ENCODE measurements around the gene ATE1. TPM values are rescaled to one million over a fixed set of nuclear protein-coding genes. Genes with fewer than 3 reads are reported as not detected.

The ATE1 gene
- total and polyA plus RNA-seq, 2 donors (not counting 3 experiments of a cell fraction or from before 2014, with no cell fraction given): 8.7 to 27.1 TPM

DNA sequence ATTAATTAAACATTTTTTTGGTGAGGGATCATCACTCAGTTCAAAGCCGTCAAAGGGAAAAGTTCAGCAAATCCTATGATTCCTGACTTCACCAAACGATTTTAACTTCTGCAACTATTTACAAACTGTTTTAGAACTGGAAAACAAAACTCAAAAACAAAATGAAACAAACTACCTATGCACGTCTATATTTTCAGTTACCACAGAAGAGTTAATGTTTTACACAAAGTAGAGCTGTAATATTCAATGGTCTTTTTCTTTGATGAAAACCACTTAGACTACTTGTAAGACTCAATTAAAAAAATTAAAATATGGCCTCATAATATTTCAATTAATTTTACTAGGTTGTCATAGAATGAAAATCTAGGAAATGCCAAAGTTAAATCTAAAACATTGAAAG lies 131.5 kb downstream of the ATE1 start:
- POLR2A ChIA-PET: no interaction called here

More for the DNA sequence above, 131.5 kb downstream of the ATE1 start:
- Histone ChIP-seq H3K36me3 (ENCODE audit: control insufficient read depth in 2 of 2, extremely low read depth in 1 of 2, insufficient read depth in 2 of 2, low read length in 2 of 2) (no peaks in the 10 kb centered on the region), H3K79me2 (ENCODE audit: control insufficient read depth, insufficient read depth, low read length) (no peaks in the 10 kb centered on the region), H3K27ac (ENCODE audit: insufficient read depth, low read depth, low read length) (no peak overlapping the region), H3K4me1 (ENCODE audit: control insufficient read depth, extremely low read depth, insufficient read depth, low read length) (peaks cover 20% of the 10 kb centered on the region), H3K27me3 (ENCODE audit: control insufficient read depth in 2 of 2, insufficient read depth in 2 of 2, low read length in 2 of 2) (no peaks in the 10 kb centered on the region), H3K9me3 (replicated peaks; ENCODE audit: control insufficient read depth, insufficient read depth, low read length) (no peaks in the 10 kb centered on the region), H2AFZ (ENCODE audit: low read depth, low read length) (no peak overlapping the region), H4K20me1 (replicated peaks; ENCODE audit: control insufficient read depth, extremely low read depth, insufficient read depth, low read length) (no peaks in the 10 kb centered on the region), H3K9me1 (replicated peaks; ENCODE audit: control insufficient read depth, extremely low read depth, insufficient read depth, low read length) (no peaks in the 10 kb centered on the region), H3K4me3 (replicated peaks in 1 of 3; ENCODE audit: insufficient read depth in 1 of 3, low read depth in 1 of 3, low read length in 3 of 3) (no peak overlapping the region), H3K4me2 (ENCODE audit: insufficient read depth, low read length) (no peak overlapping the region), H3K9ac (replicated peaks; ENCODE audit: extremely low read depth, insufficient read depth, low read length) (no peak overlapping the region)
- BruUV-seq (replicated peaks): no TSS peak
- DNase-seq (ENCODE audit: low read depth, low spot score): no peak
- dilution Hi-C loops (cut with MboI; ENCODE audit: extremely low pct_ligation_motif_present, low sequenced_read_pairs): no loop called here
- FAIRE-seq: no peak
- CTCF ChIA-PET: no interaction called here
- TF ChIP-seq GATA2 (IDR thresholded peaks at IDR 0.05; ENCODE audit: insufficient read depth, insufficient read length, low read depth, low read length): no peak
- no peak for TF ChIP-seq POLR2A (IDR thresholded peaks at IDR 0.05; ENCODE audit: low read depth, low read length)
- TF ChIP-seq, protein P1, sequence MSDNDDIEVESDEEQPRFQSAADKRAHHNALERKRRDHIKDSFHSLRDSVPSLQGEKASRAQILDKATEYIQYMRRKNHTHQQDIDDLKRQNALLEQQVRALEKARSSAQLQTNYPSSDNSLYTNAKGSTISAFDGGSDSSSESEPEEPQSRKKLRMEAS (IDR thresholded peaks at IDR 0.05; ENCODE audit: insufficient read depth, insufficient read length): no peak
- TF ChIP-seq EZH2 (IDR thresholded peaks at IDR 0.05; ENCODE audit: borderline replicate concordance, low read depth, low read length, severe bottlenecking): no peak
- TF ChIP-seq, protein P2, sequence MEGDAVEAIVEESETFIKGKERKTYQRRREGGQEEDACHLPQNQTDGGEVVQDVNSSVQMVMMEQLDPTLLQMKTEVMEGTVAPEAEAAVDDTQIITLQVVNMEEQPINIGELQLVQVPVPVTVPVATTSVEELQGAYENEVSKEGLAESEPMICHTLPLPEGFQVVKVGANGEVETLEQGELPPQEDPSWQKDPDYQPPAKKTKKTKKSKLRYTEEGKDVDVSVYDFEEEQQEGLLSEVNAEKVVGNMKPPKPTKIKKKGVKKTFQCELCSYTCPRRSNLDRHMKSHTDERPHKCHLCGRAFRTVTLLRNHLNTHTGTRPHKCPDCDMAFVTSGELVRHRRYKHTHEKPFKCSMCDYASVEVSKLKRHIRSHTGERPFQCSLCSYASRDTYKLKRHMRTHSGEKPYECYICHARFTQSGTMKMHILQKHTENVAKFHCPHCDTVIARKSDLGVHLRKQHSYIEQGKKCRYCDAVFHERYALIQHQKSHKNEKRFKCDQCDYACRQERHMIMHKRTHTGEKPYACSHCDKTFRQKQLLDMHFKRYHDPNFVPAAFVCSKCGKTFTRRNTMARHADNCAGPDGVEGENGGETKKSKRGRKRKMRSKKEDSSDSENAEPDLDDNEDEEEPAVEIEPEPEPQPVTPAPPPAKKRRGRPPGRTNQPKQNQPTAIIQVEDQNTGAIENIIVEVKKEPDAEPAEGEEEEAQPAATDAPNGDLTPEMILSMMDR (IDR thresholded peaks at IDR 0.05; ENCODE audit: extremely low read depth in 1 of 2, insufficient read depth in 1 of 2, low read depth in 1 of 2, low read length in 2 of 2): no peak
- TF ChIP-seq FOS (IDR thresholded peaks at IDR 0.05; ENCODE audit: borderline replicate concordance, insufficient read depth, low read length): no peak
- no peak for TF ChIP-seq MYC (IDR thresholded peaks at IDR 0.05; ENCODE audit: low read depth, low read length)
- no peak for TF ChIP-seq JUN (IDR thresholded peaks at IDR 0.05; ENCODE audit: borderline replicate concordance, insufficient read depth, insufficient read length, low read depth)
- no peak for TF ChIP-seq POLR2AphosphoS5 (IDR thresholded peaks at IDR 0.05; ENCODE audit: insufficient read depth, low read depth, low read length)
- intact Hi-C loops (cut with micrococcal nuclease): no loop called here
